ENCODE results near the gene DHH.

Gene DHH

GRCh38 chr12:49050507-49051372, 43.9 kb downstream of the DHH start:
- no peak for DNase-seq (ENCODE audit: low read depth in 3 of 3)

- DNase-seq (ENCODE audit: low read depth in 3 of 3): no peak
These were observed 44.9 kb downstream of the DHH start for GRCh38 chr12:49049566-49050224.

- DNase-seq (ENCODE audit: low read depth in 3 of 3): no peak
These were observed 45.6 kb downstream of the DHH start for GRCh38 chr12:49048953-49049352.

- no peak for DNase-seq (ENCODE audit: low read depth in 3 of 3)
These were observed 48.3 kb downstream of the DHH start for GRCh38 chr12:49046129-49046895.

GRCh38 chr12:49044660-49045059, 49.9 kb downstream of the DHH start:
- DNase-seq (ENCODE audit: low read depth in 3 of 3): no peak

- peak; percentile 53 to 65 (median 63) for DNase-seq (ENCODE audit: low read depth in 3 of 3)
These were observed 50.7 kb downstream of the DHH start for GRCh38 chr12:49043856-49044258.

- DNase-seq (ENCODE audit: low read depth in 3 of 3): no peak
These were observed 51.4 kb downstream of the DHH start for GRCh38 chr12:49043241-49043640.

- no peak for DNase-seq (ENCODE audit: low read depth in 3 of 3)
These were observed 52.6 kb downstream of the DHH start for GRCh38 chr12:49041881-49042484.

- DNase-seq (ENCODE audit: low read depth in 3 of 3): no peak
These were observed 53.3 kb downstream of the DHH start for GRCh38 chr12:49041036-49041880.

GRCh38 chr12:49040364-49040855, 54.2 kb downstream of the DHH start:
- no peak for DNase-seq (ENCODE audit: low read depth in 3 of 3)

- no peak for DNase-seq (ENCODE audit: low read depth in 3 of 3)
These were observed 54.9 kb downstream of the DHH start for GRCh38 chr12:49039421-49040363.

GRCh38 chr12:49038291-49038955, 56.2 kb downstream of the DHH start:
- no peak for DNase-seq (ENCODE audit: low read depth in 3 of 3)

- DNase-seq (ENCODE audit: low read depth in 3 of 3): no peak
These were observed 56.7 kb downstream of the DHH start for GRCh38 chr12:49037947-49038237.

- DNase-seq (ENCODE audit: low read depth in 3 of 3): no peak
These were observed 57.3 kb downstream of the DHH start for GRCh38 chr12:49037111-49037946.
